Measurements from ENCODE around the gene ABCA6.
"Not testable (repeated sequence)": the region's sequence is repeated elsewhere in the genome, so short reads cannot be mapped to it uniquely, and the experiment has no call there.

- TF ChIP-seq EZH2phosphoT487, EZH2, CTCF (IDR thresholded peaks at IDR 0.05): not testable (repeated sequence)
These were observed 71.1 kb downstream of the ABCA6 start for GRCh38 chr17:69070378-69071232.

Data from neural progenitor cell (in vitro differentiated cells).